ENCODE measurements around the gene PLA2G6.

DNA sequence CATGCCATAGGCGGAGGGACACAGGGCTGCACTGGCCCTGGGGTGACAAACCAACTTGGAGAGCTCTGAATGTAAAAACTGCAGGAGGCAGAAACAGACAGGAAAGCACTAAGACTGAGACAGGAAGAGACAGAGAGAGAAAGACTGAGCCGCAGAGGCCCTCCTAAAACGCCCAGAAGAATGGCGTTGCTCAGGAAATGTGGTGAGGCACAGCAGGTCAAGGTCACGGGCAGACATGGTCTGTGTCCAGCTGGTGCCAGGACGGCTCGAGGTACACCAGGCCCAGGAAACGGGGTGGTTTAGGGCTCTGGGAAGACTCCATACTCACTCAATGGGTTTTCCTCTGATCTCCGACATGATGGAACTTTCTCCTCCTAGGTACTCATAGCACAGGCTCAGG, 49.3 kb upstream of the PLA2G6 start:
- TF ChIP-seq POLR2A (IDR thresholded peaks at IDR 0.05): no peak
- TF ChIP-seq, protein P1, sequence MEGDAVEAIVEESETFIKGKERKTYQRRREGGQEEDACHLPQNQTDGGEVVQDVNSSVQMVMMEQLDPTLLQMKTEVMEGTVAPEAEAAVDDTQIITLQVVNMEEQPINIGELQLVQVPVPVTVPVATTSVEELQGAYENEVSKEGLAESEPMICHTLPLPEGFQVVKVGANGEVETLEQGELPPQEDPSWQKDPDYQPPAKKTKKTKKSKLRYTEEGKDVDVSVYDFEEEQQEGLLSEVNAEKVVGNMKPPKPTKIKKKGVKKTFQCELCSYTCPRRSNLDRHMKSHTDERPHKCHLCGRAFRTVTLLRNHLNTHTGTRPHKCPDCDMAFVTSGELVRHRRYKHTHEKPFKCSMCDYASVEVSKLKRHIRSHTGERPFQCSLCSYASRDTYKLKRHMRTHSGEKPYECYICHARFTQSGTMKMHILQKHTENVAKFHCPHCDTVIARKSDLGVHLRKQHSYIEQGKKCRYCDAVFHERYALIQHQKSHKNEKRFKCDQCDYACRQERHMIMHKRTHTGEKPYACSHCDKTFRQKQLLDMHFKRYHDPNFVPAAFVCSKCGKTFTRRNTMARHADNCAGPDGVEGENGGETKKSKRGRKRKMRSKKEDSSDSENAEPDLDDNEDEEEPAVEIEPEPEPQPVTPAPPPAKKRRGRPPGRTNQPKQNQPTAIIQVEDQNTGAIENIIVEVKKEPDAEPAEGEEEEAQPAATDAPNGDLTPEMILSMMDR (IDR thresholded peaks at IDR 0.05): no peak

Data from lower leg skin (tissue), 3 donors.